GM15510 (cell line): ENCODE data around the gene CDK2AP2.

Experiments
- POLR2A ChIP-seq: IDR thresholded peaks from 3 replicates; pipeline ENCODE4 v1.6.1; 2011; ENCODE audit warnings: borderline replicate concordance; ENCODE audit not compliant: insufficient read length; ENCODE audit errors: extremely low read depth

CDK2AP2 gene

DNA sequence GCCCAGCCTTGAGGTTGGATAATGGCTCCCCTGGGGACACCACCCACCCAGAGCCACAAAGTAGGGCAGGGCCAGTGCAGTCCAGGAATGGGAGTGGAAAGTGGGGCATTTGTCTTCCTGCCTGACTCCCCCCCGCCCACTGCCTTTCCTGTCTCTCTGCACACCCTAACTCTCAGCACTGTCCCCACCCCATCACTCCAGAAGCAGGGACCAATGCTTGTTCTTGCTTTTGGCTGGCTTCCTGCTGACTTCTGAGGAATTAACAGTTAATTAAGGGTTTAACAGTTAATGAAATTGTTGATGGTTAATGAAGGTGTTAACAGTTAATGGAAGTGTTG, 7.5 kb downstream of the CDK2AP2 start:
- peak; percentile 2 for TF ChIP-seq POLR2A

GRCh38 chr11:67499808-67500483, 8.0 kb downstream of the CDK2AP2 start:
- TF ChIP-seq POLR2A = peak; percentile 19

GRCh38 chr11:67498544-67498972, 9.4 kb downstream of the CDK2AP2 start:
- no peak for TF ChIP-seq POLR2A

- TF ChIP-seq POLR2A = no peak
These were observed 10.2 kb downstream of the CDK2AP2 start for GRCh38 chr11:67497656-67498291.

DNA sequence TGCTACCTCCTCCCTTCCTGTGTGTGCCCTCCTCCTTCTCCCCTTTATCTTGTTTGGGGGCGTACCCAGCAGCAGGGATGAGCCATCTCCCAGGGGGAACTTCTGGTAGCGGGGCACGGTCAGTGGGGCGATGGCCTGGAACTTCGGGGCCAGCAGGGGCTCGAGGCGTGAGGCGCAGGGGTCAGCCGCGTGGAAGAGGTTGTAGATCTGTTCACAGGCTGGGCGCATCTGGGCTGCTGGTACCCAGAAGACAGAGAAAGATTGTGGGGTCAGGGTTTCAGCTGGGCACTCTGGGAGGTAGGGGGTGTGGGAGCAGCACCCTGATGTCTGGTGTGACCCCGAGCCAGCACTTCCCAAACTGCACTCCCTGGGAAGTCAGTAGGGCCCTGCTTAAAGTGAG, 11.8 kb downstream of the CDK2AP2 start:
- TF ChIP-seq POLR2A = no peak

- TF ChIP-seq POLR2A = no peak
These were observed 12.5 kb downstream of the CDK2AP2 start for GRCh38 chr11:67495234-67496005.

GRCh38 chr11:67494371-67495233, 13.4 kb downstream of the CDK2AP2 start:
- TF ChIP-seq POLR2A = no peak

DNA sequence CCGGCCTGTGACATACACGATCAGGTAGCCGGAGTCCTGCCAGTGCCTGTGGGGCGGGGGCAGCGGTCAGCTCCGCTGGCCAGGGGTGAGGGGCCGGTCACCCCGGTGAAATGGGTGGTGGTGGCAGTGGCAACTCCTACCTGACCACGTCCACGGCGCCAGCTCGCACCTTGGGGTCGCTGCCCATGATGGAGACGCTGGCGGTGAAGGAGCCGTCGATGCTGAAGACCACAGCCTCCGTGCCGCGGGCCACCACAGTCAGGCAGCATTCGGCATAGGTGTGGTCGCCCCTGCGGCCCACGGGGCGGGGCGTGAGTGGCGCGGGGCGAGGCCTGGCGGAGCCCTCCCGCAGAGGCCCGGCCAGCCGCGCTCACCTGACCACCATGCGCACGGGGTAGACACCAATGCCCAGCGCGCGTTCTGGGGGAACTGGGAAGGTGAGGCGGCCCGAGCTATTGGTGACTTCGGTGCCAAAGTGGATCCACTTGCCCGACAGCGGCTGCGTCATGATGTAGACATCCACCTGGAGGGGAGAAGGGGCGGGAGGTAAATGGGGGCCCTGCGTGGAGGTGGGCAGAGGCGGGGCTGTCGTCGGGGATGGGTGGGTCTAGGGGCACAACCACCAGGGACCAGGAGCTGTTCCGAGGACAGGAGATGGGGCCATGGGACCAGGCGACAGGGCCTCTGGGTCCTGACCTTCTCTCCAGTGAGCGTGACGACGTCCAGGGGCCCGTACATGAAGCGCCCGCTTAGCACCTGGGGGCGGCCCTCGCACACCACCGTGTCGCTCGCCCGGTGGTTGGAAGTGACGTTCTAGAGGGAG, 14.2 kb downstream of the CDK2AP2 start:
- TF ChIP-seq POLR2A = no peak

GRCh38 chr11:67492801-67493547, 15.0 kb downstream of the CDK2AP2 start:
- no peak for TF ChIP-seq POLR2A

DNA sequence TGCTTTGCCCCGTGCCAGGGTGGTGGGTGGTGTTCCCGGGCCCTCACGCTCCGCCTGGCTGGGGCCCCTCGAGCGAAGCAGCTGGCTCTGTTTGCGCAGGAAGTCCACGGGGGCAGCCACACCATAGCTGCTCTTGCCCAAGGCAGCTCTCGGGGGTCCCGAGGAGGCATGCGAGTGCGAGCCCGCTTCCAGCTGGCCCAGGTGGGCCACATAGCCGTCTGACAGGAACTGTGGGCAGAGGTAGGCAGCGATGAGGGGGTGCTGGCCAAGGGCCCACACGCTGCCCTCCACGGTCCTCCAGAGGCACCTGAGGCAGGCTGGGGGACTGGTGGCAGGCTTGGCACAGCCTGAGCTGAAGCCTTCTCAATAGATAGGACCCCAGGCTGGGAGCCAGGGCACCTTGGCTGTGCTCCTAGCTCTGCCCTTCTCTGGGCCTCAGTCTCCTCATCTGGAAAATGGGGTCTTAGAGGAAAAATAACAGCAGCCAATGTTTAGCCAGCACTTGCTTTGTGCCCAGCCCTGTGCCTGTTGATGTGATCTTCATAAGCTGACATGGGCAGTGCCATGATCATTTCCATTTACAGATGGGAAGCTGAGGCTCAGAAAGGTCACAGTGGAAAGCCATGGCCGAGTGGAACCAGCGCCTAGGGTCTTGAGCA, 15.8 kb downstream of the CDK2AP2 start:
- TF ChIP-seq POLR2A = no peak

DNA sequence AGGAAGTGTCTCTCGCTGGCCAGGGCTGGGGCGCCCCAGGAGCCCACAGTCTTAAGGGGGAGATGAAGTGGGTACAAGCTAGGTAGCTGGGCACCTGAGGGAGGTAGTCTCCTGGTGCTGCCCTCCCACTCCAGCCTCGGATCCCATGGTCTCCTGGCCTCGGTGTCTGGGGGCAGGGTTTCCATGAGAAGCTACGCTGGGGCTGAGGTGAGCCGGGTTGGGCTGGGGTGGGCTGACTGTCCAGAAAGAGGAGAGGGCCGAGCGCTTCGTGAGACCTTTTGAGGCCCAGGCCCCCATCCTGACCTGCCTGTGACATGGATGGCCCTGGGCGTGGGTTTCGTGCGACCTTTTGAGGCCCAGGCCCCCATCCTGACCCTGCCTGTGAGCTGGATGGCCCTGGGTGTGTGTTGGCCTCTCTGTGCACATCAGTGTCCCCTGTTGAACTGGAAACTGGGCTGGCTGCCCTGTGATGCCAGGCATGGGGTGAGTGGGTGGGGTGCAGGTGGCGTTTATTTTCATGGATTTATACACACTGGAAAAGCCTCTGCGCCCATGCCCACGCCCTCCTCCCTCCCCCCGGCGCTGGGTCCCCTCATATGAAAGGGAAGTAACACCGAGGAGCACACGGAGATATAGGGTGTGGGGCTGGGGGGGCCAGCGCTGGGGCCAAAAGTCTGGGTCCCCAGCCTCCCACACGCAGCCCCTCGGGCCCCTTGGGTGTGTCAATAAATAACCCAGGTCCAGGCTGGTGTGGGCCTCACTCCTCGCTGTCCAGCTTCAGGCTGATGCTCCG, 16.5 kb downstream of the CDK2AP2 start:
- TF ChIP-seq POLR2A = no peak

DNA sequence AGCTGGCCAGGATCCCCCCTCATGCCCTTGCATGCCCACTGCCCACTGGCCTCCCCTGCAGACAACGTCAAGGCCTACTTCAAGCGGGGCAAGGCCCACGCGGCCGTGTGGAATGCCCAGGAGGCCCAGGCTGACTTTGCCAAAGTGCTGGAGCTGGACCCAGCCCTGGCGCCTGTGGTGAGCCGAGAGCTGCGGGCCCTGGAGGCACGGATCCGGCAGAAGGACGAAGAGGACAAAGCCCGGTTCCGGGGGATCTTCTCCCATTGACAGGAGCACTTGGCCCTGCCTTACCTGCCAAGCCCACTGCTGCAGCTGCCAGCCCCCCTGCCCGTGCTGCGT, 17.3 kb downstream of the CDK2AP2 start:
- peak; percentile 15 for TF ChIP-seq POLR2A
